ENCODE data around the gene UBQLN3. TPM values are rescaled to one million over a fixed set of nuclear protein-coding genes. Genes with fewer than 3 reads are reported as not detected.

Gene UBQLN3
- total and polyA plus RNA-seq, 10 of the 15 experiments (the other 5 are each of a cell fraction or from before 2014, with no cell fraction given), result not detected

DNA sequence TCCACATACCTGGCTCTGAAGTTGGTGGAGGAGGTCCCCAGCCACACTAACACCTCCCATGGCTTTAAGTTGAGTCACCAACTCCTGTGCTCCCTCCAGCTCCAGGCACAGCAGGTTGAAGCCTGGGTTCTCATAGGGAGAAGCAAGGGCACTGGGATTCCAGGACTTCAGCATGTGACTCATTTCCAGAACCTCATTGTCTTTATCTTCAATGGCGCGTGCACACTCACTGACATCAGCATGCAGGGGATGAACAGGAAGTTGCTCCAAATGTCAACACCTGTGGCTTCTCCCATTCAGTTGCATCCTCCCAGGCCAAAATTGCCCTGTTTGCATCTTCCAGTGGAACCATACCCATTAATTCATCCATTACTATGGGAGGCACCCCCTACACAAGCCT lies 12.6 kb upstream of the UBQLN3 start (continued):
- TF ChIP-seq TARDBP (IDR thresholded peaks at IDR 0.05; ENCODE audit: borderline replicate concordance), result no peak
- no peak for TF ChIP-seq KDM1A (IDR thresholded peaks at IDR 0.05; ENCODE audit: borderline replicate concordance)
- TF ChIP-seq SRF (IDR thresholded peaks at IDR 0.05; ENCODE audit: low read depth in 2 of 2, low read length in 2 of 2), result no peak
- TF ChIP-seq PAX5 (IDR thresholded peaks at IDR 0.05; ENCODE audit: borderline replicate concordance, low read depth, low read length), result no peak
- TF ChIP-seq MTA2 (IDR thresholded peaks at IDR 0.05; ENCODE audit: low read depth), result no peak
- TF ChIP-seq KLF5 (IDR thresholded peaks at IDR 0.05; ENCODE audit: partially characterized antibody), result no peak
- TF ChIP-seq, protein P1, sequence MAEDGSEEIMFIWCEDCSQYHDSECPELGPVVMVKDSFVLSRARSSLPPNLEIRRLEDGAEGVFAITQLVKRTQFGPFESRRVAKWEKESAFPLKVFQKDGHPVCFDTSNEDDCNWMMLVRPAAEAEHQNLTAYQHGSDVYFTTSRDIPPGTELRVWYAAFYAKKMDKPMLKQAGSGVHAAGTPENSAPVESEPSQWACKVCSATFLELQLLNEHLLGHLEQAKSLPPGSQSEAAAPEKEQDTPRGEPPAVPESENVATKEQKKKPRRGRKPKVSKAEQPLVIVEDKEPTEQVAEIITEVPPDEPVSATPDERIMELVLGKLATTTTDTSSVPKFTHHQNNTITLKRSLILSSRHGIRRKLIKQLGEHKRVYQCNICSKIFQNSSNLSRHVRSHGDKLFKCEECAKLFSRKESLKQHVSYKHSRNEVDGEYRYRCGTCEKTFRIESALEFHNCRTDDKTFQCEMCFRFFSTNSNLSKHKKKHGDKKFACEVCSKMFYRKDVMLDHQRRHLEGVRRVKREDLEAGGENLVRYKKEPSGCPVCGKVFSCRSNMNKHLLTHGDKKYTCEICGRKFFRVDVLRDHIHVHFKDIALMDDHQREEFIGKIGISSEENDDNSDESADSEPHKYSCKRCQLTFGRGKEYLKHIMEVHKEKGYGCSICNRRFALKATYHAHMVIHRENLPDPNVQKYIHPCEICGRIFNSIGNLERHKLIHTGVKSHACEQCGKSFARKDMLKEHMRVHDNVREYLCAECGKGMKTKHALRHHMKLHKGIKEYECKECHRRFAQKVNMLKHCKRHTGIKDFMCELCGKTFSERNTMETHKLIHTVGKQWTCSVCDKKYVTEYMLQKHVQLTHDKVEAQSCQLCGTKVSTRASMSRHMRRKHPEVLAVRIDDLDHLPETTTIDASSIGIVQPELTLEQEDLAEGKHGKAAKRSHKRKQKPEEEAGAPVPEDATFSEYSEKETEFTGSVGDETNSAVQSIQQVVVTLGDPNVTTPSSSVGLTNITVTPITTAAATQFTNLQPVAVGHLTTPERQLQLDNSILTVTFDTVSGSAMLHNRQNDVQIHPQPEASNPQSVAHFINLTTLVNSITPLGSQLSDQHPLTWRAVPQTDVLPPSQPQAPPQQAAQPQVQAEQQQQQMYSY (CRISPR knock-in tag; IDR thresholded peaks at IDR 0.05), result no peak
- TF ChIP-seq RB1 (IDR thresholded peaks at IDR 0.05; ENCODE audit: borderline replicate concordance), result no peak

DNA sequence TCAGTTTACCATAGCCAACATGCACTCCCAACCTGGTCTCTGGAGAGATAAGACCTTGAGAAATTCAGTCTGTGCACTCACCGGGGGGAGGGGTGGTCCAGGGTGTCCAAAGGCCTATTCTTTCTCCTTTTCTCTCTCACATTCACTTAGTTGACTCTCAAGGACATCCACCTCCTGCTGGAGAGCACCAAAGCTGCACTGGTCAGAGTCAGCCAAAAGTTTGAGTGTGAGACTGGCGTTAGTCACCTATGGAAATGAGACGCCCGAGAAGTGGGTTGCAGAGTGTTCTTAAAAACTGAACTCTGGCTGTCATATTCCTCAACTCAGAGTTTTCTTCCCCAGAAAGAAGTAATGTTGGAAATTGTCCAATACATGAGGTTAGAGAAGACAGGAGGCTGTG lies 11.8 kb upstream of the UBQLN3 start:
- ATAC-seq, result no peak
- H3K27me3 ChIP-seq (replicated peaks in 1 of 2; ENCODE audit: control insufficient read depth in 2 of 2, insufficient read depth in 2 of 2, low read length in 1 of 2), result no peaks in the 10 kb centered on the region; a peak in 1 of 4 replicates
- H3K36me3 ChIP-seq (ENCODE audit: control insufficient read depth in 2 of 2, insufficient read depth in 2 of 2, low read length in 1 of 2), result no peaks in the 10 kb centered on the region
- ChIA-PET POLR2A (no interaction called here), SMC1A (ENCODE audit: uncharacterized antibody, unreplicated experiment) (no interaction called here), RAD21 (ENCODE audit: unreplicated experiment) (no interaction called here), CTCF (no interaction called here)
- H3K4me3 ChIP-seq, result no peak overlapping the region
- in situ Hi-C loops (cut with MboI) (no loop called here), intact Hi-C loops (cut with micrococcal nuclease; ENCODE audit: unreplicated experiment) (no loop called here)
- no peaks in the 10 kb centered on the region for H3K4me1 ChIP-seq (ENCODE audit: control insufficient read depth, insufficient read depth, low read length)
- 68% methylated on average over 4 of the region's 4 CpGs for WGBS (ENCODE audit: insufficient coverage, insufficient replicate concordance, low lambda C conversion rate, missing lambda C conversion rate)
- TF ChIP-seq POLR2AphosphoS2 (IDR thresholded peaks at IDR 0.05; ENCODE audit: low read depth, low read length) (no peak), RB1 (IDR thresholded peaks at IDR 0.05; ENCODE audit: borderline replicate concordance) (no peak), SUZ12 (IDR thresholded peaks at IDR 0.05; ENCODE audit: unreplicated experiment) (no peak), ETV6 (conservative IDR thresholded peaks at IDR 0.05 in 1 of 2, IDR thresholded peaks at IDR 0.05 in 1 of 2; ENCODE audit: borderline replicate concordance in 1 of 2, low read depth in 1 of 2) (no peak), PML (IDR thresholded peaks at IDR 0.05; ENCODE audit: low read length) (no peak), BHLHE40 (IDR thresholded peaks at IDR 0.05; ENCODE audit: borderline replicate concordance in 1 of 2, low read depth in 2 of 2, low read length in 1 of 2) (no peak), CBX3 (IDR thresholded peaks at IDR 0.05; ENCODE audit: borderline replicate concordance, low read depth) (no peak)
- TF ChIP-seq, protein P2, sequence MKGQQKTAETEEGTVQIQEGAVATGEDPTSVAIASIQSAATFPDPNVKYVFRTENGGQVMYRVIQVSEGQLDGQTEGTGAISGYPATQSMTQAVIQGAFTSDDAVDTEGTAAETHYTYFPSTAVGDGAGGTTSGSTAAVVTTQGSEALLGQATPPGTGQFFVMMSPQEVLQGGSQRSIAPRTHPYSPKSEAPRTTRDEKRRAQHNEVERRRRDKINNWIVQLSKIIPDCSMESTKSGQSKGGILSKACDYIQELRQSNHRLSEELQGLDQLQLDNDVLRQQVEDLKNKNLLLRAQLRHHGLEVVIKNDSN (IDR thresholded peaks at IDR 0.05; ENCODE audit: borderline replicate concordance, extremely low read length, insufficient read depth, low read depth, low read length), result no peak
- TF ChIP-seq, protein P3, sequence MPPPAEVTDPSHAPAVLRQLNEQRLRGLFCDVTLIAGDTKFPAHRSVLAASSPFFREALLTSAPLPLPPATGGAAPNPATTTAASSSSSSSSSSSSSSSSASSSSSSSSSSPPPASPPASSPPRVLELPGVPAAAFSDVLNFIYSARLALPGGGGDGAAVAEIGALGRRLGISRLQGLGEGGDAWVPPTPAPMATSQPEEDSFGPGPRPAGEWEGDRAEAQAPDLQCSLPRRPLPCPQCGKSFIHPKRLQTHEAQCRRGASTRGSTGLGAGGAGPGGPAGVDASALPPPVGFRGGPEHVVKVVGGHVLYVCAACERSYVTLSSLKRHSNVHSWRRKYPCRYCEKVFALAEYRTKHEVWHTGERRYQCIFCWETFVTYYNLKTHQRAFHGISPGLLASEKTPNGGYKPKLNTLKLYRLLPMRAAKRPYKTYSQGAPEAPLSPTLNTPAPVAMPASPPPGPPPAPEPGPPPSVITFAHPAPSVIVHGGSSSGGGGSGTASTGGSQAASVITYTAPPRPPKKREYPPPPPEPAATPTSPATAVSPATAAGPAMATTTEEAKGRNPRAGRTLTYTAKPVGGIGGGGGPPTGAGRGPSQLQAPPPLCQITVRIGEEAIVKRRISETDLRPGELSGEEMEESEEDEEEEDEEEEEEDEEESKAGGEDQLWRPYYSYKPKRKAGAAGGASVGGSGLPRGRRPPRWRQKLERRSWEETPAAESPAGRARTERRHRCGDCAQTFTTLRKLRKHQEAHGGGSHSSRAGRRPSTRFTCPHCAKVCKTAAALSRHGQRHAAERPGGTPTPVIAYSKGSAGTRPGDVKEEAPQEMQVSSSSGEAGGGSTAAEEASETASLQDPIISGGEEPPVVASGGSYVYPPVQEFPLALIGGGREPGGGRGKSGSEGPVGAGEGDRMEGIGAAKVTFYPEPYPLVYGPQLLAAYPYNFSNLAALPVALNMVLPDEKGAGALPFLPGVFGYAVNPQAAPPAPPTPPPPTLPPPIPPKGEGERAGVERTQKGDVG (CRISPR knock-in tag; IDR thresholded peaks at IDR 0.05), result no peak
- no peak overlapping the region for H3K9ac ChIP-seq (ENCODE audit: control insufficient read depth, insufficient read depth, low read length)
- no peak overlapping the region for H3K27ac ChIP-seq (ENCODE audit: control insufficient read depth, insufficient read depth)
- no peaks in the 10 kb centered on the region for H3K9me3 ChIP-seq (replicated peaks; ENCODE audit: control insufficient read depth, insufficient read depth, low read length)
- no peak overlapping the region for H3K4me2 ChIP-seq (ENCODE audit: control insufficient read depth, insufficient read depth)
- H3K79me2 ChIP-seq (ENCODE audit: control insufficient read depth, insufficient read depth, low read length), result no peaks in the 10 kb centered on the region
- no peak for DNase-seq (ENCODE audit: low read depth, low spot score)
- no peaks in the 10 kb centered on the region for H4K20me1 ChIP-seq (ENCODE audit: control insufficient read depth, insufficient read depth)
- no peak overlapping the region for H2AFZ ChIP-seq (ENCODE audit: control insufficient read depth, low read depth, low read length)
- no TSS peak for BruUV-seq (replicated peaks)
- FAIRE-seq, result no peak
